ENCODE data around the gene SLC45A2.
A peak's percentile ranks its signal among the peaks of the same experiment; 100 is the strongest.

DNA sequence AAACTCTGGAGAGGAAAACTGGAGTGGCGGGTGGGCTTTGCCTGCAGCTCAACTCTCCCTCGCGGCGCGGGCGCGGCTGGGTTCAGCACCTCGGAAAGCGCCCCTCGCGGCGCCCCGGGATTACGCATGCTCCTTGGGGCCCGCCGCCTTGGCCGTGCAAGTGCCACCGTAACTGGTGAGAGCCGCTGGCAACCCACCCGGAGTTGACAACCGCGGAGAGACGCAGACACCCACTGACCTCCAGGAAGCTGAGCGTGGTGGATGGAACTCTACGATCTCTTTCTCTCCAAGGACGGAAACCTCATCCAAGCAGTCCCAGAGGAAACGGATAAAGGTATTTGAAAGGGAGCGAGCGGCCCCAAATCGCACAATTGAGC, 48.5 kb downstream of the SLC45A2 start:
- no peak for TF ChIP-seq POLR2A (IDR thresholded peaks at IDR 0.05)
- peak in 2 of 6 experiments; percentile 14 to 15 for TF ChIP-seq CTCF (IDR thresholded peaks at IDR 0.05)

Data from Peyer's patch (tissue), 4 donors.